Left hindlimb (tissue), 1 donor: ENCODE measurements around the gene SPPL3.
"Not testable (repeated sequence)": the region's sequence is repeated elsewhere in the genome, so short reads cannot be mapped to it uniquely, and the experiment has no call there.

ENCODE experiments used
- DNase-seq: peaks from one replicate; pipeline ENCODE4 v3.0.0-alpha.2; 2018

Gene SPPL3

GRCh38 chr12:120841525-120841924, 62.6 kb downstream of the SPPL3 start:
- DNase-seq, result no peak

GRCh38 chr12:120839503-120839902, 64.7 kb downstream of the SPPL3 start:
- DNase-seq, result no peak

GRCh38 chr12:120838629-120839383, 65.4 kb downstream of the SPPL3 start:
- not testable (repeated sequence) for DNase-seq

GRCh38 chr12:120836114-120836684, 68.0 kb downstream of the SPPL3 start:
- DNase-seq, result no peak

- no peak for DNase-seq
These were observed 68.5 kb downstream of the SPPL3 start for GRCh38 chr12:120835657-120836056.

- DNase-seq, result no peak
These were observed 68.9 kb downstream of the SPPL3 start for GRCh38 chr12:120835304-120835612.

GRCh38 chr12:120834489-120835303, 69.5 kb downstream of the SPPL3 start:
- DNase-seq, result no peak

GRCh38 chr12:120833849-120834248, 70.3 kb downstream of the SPPL3 start:
- no peak for DNase-seq

- no peak for DNase-seq
These were observed 71.4 kb downstream of the SPPL3 start for GRCh38 chr12:120832737-120833136.

GRCh38 chr12:120831648-120832267, 72.4 kb downstream of the SPPL3 start:
- DNase-seq, result no peak

GRCh38 chr12:120830966-120831365, 73.2 kb downstream of the SPPL3 start:
- DNase-seq, result no peak

- DNase-seq, result no peak
These were observed 73.9 kb downstream of the SPPL3 start for GRCh38 chr12:120830052-120830940.

- no peak for DNase-seq
These were observed 77.8 kb downstream of the SPPL3 start for GRCh38 chr12:120826335-120826734.

GRCh38 chr12:120825337-120825736, 78.8 kb downstream of the SPPL3 start:
- no peak for DNase-seq

- DNase-seq, result no peak
These were observed 81.2 kb downstream of the SPPL3 start for GRCh38 chr12:120822832-120823503.

GRCh38 chr12:120821878-120822277, 82.3 kb downstream of the SPPL3 start:
- no peak for DNase-seq

- DNase-seq, result no peak
These were observed 83.2 kb downstream of the SPPL3 start for GRCh38 chr12:120820884-120821510.

GRCh38 chr12:120818416-120818815, 85.7 kb downstream of the SPPL3 start:
- no peak for DNase-seq

GRCh38 chr12:120817559-120818330, 86.4 kb downstream of the SPPL3 start:
- DNase-seq, result no peak

GRCh38 chr12:120816363-120816762, 87.8 kb downstream of the SPPL3 start:
- DNase-seq, result no peak
